GM10248 (cell line): ENCODE data around the gene GYG1.
A peak's percentile ranks its signal among the peaks of the same experiment; 100 is the strongest.

Experiments used
- CTCF ChIA-PET: fragments of 300-600 bp; sonication (Branson Sonifier 250); formaldehyde crosslinking; extraction: SDS; loops from one replicate; lab custom pipeline; 2021; ENCODE audit warnings: antibody characterized with exemption; lab: Yijun Ruan, JAX
- POLR2A ChIA-PET: fragments of 350-650 bp; sonication (Branson Sonifier 250); formaldehyde crosslinking; extraction: SDS; loops from one replicate; lab custom pipeline; 2020; ENCODE audit warnings: antibody characterized with exemption; lab: Yijun Ruan, JAX
- DNase-seq: peaks from one replicate; pipeline ENCODE4 v3.0.0; 2012; ENCODE audit errors: extremely low spot score
- CTCF ChIP-seq: IDR thresholded peaks from 2 replicates; pipeline ENCODE4 v1.5.1; 2012; ENCODE audit warnings: mild to moderate bottlenecking, low read depth; ENCODE audit errors: extremely low read depth, missing control alignments, control extremely low read depth

GYG1 gene

GRCh38 chr3:148951599-148952361, 39.6 kb upstream of the GYG1 start:
- ChIA-PET POLR2A (no interaction called here), CTCF (interaction anchor here (1.0 to 3.8 kb wide), 8 partner anchors 8 to 329 kb away, joined by 3 to 28 read pairs (median 6); no protein-coding TSS in a partner anchor)
- no peak for TF ChIP-seq CTCF

GRCh38 chr3:148953094-148953493, 38.2 kb upstream of the GYG1 start:
- ChIA-PET CTCF (interaction anchor here (0.8 to 5.5 kb wide), 14 partner anchors 9 to 527 kb away, joined by 3 to 56 read pairs (median 4); no protein-coding TSS in a partner anchor), POLR2A (no interaction called here)
- DNase-seq, result no peak
- no peak for TF ChIP-seq CTCF

More at GRCh38 chr3:148951599-148952361, 39.6 kb upstream of the GYG1 start:
- DNase-seq, result no peak

- no peak for TF ChIP-seq CTCF
- no peak for DNase-seq
- ChIA-PET POLR2A (no interaction called here), CTCF (interaction anchor here (0.6 to 5.5 kb wide), 23 partner anchors 9 to 816 kb away, joined by 3 to 56 read pairs (median 4); partner anchors contain the start of gene GYG1)
Observed at GRCh38 chr3:148954981-148955380, 36.4 kb upstream of the GYG1 start.

- ChIA-PET CTCF (interaction anchor here (0.6 to 5.5 kb wide), 26 partner anchors 10 to 816 kb away, joined by 3 to 56 read pairs (median 3); partner anchors contain the start of gene GYG1), POLR2A (no interaction called here)
- peak; percentile 20 for DNase-seq
- TF ChIP-seq CTCF, result peak; percentile 55
Observed at GRCh38 chr3:148955544-148956346, 35.6 kb upstream of the GYG1 start.

GRCh38 chr3:148957586-148957985, 33.8 kb upstream of the GYG1 start:
- TF ChIP-seq CTCF, result peak; percentile 18
- CTCF ChIA-PET, result interaction anchor here (1.0 to 5.5 kb wide), 6 partner anchors 9 to 314 kb away, joined by 3 to 38 read pairs (median 4); partner anchors contain the start of gene HPS3
- POLR2A ChIA-PET, result no interaction called here

GRCh38 chr3:148958696-148959095, 32.6 kb upstream of the GYG1 start:
- CTCF ChIA-PET, result interaction anchor here (0.6 to 2.2 kb wide), 4 partner anchors 11 to 171 kb away, joined by 3 to 8 read pairs (median 3); partner anchors contain the start of gene HPS3
- TF ChIP-seq CTCF, result no peak
- POLR2A ChIA-PET, result no interaction called here
- no peak for DNase-seq

More at GRCh38 chr3:148957586-148957985, 33.8 kb upstream of the GYG1 start:
- no peak for DNase-seq
